Dermis microvascular lymphatic vessel endothelial cell (primary cell): Measurements from ENCODE around the gene GABRD. TPM values are rescaled to one million over a fixed set of nuclear protein-coding genes. Genes with fewer than 3 reads are reported as not detected.
A peak's percentile ranks its signal among the peaks of the same experiment; 100 is the strongest.

Source experiments
- DNase-seq, 2 donors: peaks; one replicate each; pipeline versions ENCODE4 v3.0.0 to v3.0.0-alpha.2; 2010; ENCODE audit warnings: low read depth in 2 of 2
- total RNA-seq: library from RNA; depleted of rRNA; stranded (reverse); fragments of >200 nt; gene quantifications from 2 replicates; pipeline ENCODE4 v1.2.1, GENCODE V29; 2014

GABRD gene
- total RNA-seq, 1 donor from 2014 or later = 1.0 TPM

DNA sequence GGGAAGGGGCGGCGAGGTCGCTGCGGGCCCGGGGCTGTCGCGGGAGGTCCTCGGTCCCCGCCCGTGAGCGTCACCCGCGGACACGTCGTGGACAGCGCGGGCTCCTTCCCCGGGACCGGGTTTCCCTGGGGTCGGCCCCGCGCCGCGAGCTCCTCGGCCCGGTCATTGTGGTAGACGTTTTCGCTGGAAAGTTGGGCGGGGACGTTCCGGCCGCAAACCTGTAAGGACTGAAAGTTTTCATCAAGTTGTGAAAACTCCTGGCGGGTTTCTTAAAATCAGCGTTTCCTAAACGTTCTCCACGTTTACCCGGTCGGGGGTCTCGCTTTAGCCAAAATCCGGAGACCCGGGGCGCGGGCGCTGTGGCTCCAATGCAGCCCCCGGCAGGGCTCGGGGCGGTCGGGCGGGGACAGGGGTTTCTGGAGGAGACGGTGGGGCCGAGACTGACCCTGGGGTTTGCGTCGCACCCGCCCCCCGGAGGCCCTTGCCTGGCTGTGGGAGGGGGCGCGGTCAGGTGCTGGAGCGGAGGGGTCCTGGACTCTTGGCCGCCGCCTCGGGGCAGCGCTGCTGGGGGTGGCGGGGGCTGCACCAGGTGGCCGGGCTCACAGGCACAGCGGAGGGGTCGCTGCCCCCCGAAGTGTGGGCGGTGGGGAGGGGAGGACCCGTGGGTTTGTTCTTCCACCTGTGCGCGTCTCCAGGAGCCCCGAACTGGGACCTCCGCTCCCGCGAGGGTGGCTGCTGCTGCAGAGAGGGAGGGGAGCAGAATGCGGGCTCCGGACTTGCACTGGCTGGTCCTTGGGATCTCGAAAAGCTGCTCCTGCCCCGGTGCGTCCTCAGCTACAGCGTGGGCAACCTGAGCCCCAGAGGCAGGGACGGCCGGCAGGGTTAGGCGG, 31.9 kb downstream of the GABRD start:
- DNase-seq = no peak

DNA sequence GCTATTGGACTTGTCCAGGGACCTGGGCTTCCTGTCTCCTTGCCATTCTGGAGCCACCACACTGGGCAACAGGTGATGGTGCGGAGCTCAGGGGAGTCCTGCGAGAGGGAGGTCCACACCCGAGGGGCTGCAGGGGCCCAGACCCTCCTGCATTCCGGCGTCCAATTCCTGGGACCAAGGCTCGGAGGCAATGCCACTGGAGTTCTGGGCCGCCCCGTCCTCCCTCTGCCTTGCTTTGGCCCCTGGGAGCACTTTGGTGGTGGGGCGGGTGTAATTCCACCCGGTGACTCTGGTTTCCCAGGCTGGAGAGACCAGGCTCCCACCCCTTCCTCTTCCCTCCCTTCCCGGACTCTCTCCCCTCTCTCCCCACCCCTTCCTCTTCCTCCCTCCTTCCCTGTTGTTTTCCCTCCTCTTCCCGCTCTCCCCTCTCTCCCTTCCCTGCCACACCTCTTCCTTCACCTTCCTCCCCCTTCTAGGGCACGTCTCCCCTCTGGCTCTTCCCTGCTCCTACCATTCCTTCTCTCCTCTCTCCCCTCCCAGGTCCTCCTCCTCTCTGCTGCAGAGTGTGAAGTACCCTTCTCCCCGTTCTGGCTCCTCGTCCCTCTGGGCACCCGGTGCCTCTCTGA, 33.0 kb downstream of the GABRD start:
- peak in 1 of 2 donors; percentile 6 for DNase-seq

DNA sequence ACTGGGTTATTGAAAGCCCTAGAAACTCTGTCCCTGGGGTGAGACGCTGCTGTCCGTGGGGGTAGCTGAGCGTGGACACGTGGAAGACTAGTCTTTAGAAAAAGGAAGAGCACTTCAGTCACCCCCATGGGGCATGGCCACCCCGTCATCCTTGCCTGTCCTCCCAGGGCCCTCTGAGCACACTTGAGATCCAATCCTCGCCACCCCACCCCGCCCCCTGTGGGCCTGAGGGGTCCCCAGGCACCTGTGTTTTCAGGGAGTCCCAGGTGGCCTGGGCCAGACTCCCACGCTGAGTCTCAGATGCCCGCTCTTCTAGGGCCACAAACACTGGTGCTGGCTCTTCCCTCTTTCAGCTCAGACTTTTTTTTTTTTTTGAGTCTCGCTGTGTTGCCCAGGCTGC, 33.6 kb downstream of the GABRD start:
- DNase-seq = no peak

DNA sequence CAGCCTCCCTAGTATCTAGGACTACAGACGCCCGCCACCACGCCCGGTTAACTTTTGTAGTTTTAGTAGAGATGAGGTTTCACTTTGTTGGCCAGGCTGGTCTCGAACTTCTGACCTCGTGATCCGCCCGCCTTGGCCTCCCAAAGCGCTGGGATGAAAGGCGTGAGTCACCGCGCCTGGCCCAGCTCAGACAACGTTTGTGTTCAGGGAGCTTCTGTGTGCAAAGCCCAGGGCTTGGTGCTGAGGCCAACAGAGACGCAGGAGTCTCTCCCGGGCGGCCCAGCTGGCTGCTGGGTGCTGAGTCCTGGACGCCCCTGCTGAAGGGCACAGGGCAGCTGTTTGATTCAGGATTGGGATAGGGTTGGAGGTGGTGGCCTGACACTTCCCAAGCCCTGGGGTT, 34.1 kb downstream of the GABRD start:
- no peak for DNase-seq

DNA sequence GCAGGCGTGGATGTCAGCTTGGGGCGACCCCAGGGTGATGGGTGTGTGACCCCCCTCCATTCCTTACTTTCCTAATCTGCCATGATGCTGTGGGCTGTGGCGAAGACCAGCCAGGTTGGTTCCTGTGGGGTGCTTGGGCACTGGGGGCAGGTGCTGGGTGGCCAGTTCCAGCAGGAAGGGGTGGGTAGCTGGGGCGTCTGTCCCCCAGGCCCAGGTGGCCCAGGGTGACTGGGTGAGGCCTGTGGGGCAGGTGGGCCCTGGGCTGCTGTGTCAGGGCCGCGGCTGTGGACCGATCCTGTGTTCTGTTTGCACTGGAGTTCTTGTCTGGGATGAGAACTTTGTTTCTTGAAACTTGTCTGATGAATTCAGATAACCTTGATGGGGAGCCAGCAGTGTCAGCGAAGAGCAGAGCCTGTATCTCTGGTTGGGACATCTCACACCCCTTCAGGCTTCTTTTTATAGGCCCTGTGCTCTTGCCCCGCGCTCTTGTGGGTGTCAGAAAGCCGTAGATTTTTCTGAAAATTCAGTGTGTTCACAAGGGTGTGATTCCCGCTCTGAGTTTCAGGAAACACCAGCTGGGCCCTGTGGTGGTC, 34.7 kb downstream of the GABRD start:
- no peak for DNase-seq

DNA sequence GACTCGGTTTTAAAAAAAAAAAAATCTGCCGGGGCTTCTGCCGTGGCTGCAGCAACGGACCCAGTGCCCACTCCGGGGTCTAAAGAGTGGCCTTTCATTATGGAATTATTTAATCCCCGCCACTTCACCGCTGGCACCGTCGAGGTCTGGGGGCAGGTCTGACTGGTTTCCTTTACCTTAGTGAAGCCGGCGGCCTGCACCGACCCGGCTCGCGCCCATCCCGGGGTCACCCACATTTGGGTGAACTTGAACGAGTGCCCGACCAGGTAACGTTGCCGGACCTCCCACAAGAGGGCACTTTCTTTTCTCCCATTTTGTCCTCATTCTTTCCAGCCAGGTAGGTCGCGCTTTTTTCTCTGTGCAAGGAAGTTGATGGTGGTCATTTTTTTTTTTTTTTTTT, 35.4 kb downstream of the GABRD start:
- no peak for DNase-seq

DNA sequence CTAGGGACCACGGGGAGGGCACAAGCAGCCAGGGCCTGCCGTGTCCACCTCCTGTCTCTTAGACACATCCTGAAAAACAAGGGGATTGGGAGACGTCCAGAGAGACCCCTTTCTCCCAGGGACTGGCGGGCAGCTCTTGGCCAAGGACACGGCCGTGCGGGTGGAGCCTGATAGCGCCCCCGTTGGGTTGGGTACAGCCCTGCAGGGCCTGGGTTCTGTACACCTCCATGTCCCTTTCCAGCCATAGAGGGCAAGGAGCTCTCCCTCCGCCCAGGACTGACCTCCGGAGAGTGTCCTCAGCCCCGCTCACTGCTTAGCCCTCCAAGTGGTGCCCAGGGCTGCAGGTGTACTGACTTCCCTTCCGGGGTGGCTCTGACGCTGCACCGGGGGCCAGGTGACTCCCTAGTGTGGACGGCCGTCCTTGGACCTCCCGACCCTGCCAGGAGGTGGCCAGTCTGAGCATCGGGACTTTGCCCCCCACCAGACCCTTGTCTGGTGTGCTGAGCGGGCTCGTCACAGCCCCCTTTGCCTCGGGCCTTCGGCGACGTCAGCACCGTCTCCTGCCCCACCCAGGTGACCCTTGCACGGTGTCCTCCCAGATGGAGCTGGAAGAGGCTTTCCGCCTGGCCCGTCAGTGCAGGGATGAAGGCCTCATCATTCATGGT, 36.9 kb downstream of the GABRD start:
- no peak for DNase-seq

DNA sequence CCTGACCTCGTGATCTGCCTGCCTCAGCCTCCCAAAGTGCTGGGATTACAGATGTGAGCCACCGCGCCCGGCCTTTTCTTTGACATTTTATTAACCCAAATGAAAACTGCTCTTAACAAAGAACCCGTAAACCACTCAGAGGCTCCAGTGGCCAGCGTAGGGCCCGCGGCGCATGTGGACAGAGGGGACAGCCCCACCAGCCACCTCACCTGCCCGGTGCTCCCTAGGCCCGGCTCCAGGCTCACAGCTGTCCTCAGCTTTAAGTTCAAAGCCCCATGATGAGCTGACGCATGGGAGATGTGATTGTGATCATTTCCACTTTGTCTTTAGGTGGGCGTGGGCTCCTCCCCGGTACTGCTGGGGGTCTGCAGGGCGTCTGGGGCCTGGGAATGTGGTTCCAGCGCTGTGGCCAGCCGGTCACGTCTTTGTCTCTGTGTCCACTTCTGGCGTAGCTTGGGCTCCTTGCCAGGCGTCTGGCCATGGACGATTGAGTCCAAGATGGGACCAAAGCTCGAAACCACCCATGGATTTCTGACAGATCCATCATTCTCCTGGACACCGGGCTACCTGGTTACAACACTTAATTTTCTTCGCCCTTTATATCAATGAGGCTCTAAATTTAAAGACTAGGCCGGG, 37.9 kb downstream of the GABRD start:
- no peak for DNase-seq

DNA sequence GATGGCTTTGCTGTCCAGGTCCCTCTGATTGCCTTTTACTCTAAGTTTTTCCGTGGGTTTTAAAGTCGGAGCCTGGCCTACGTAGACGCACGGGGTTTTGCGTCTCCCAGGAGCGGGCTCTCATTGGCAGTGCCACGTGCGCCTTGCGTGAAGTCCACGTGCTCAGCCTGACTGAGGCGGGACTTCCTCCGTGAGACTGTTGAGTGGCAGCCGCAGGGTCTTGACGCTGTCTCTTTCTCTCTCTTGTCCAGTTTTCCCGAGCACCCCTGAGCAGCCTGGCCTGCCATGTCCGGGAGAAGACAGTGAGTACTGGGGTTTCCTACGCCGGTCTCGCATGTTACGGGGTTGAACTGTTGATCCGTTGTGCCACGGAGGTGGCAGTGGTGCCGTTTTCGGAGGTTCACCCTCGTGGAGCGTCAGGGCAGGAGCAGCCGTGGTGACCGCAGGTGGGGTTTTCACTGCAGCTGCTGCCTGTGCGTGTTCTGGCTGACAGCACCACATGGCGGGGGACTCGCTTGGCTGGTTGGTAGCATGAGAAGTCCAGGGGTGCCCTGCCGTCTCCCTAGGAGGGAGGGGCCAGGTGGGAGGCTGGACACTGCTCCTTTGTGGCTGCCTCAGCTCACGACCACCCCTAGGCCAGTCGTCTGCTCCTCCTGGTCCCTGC, 40.3 kb downstream of the GABRD start:
- DNase-seq = no peak

DNA sequence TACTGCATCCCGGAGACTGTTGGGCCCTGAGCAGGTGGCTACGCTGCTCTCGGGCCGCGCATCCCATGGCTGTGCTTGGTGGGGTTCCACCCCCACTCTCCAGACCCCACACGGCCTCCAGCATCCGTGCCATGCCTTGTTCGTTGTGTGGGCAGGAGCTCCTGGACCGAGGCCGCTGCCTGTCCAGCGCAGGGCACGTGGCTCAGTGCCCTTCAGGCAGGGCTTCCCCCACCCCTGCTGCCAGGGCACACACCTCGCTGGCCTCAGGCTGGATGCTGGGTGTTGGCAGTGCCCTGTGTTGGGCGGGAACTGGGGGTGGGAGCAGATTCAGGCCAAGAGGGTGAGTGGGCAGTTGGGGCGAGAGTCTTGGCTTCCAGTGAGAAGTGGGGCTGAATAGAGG, 40.9 kb downstream of the GABRD start:
- no peak for DNase-seq

DNA sequence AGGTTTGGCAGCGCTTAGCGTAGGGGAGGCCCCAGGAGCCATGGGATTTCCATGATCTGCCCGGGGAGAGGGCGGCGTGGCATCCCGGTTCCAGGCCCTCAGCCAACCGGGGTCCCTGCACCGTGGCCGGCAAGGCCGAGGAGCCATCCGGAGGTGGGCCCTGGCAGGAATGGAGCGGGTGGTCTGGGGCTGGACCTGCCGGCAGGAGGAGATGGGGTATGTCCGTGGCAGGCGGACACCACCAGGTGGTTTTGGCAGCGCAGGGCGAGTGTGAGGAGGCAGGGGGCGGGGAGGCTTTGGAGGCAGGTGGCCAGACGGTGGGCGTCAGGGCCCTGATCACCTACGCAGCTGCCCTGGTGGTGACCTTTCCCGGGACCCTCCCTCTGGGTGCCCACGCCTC, 41.4 kb downstream of the GABRD start:
- DNase-seq = no peak

DNA sequence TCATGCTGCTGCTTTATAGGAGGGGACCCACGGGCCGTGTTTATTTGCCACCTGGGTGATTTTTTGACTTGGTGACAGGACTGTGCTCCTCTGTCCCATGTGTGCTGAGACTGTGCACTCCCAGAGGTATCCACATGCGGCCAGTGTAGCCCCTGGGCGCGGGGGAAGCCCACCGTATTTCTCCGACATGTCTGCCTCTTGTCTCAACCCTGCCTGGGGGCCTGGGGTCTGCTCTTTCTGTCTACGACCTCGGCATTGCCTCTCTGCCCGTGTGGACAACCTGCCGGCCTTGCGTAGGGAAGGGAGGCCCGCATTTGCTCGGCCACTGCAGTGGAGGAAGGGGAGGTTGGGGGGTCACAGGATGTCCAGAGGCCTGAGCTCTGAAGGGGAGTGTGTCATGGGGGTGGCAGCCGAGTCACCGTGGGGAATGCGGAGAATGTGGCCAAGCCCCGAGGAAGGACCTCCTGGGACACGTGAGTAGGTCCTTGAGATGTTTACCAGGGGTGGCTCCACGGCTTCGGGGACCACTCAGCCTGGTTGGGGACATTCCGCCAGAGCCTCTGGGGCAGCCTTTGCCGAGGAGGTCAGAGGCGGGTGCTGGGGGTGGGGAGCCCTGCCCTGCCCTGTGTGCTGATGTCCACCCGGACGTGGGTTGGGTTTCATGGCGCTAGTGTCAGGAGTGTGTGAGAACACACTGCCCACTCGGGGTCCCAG, 42.1 kb downstream of the GABRD start:
- no peak for DNase-seq

DNA sequence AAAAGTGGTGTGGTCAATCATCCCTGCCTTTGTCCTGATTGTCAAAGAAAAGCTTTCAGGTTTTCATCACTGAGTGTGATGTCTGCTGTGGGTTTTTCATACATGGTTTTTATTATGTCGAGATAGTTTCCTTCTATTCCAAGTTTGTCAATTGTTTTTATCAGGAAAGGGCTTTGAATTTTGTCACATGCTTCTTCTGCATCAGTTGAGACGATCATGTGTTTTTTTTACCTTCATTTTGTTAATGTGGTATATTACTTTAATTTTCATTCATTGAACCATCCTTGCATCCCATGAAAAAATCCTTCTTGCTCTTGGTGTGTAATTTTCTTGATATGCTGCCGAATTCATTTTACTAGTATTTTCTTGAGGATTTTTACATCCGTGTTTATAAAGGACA, 46.6 kb downstream of the GABRD start:
- DNase-seq = no peak

DNA sequence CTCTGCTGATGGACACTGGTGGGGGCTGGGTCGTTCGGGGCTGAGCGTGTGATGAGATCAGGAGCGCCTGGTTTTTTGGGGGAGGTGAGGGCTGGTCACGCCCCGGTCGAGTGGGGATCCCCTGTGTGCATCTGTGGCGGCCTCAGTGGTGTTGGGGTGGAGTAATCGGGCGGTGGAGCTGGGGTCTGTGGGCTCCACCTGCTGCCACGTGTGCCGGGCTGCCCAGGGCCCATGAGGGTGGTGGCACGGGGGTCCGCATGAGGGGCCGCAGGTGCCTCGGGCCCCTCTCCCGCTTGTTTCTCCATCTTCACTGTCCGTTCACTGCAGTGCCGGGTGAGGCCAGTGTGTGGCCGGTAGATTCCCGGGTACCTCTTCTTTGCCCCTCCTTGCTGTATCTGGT, 48.2 kb downstream of the GABRD start:
- no peak for DNase-seq

DNA sequence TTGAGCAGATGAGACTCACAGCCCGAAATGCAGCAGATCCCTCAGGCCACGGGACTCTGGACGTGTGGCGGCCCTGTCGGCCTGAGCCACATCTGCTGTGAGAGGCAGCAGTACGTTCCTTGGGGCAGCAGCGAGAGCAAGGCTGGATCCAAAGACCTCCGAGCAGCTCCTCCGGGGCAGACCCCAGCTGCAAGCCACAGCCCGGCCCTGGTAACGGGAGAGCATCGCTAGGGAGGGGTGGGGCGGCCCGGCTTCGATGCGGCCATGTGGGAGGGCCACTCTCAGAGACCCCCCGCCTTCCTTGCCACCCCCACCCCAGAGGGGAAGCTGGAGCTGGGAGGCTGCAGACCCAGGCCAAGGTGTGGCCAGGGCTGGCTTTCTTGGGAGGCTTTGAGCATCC, 48.8 kb downstream of the GABRD start:
- DNase-seq = no peak

DNA sequence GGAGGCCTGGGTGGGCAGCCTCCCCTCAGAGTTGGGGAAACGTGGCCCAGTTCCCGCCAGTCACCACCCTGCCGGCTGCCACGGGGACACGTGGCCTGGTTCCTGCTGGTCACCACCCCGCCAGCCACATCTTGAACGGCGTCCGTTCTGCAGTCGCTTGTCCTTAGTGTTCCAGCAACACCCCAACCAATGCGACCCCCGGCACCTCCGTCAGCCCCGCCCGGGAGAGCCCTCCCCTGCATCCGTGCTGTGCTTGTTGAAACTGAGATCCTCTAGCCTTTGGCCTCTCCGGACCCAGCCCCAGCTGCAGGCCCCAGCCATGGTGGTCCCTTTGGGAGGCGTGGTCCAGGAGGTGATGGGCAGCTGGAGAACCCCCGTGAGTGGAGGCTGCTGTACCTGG, 49.8 kb downstream of the GABRD start:
- DNase-seq = no peak

DNA sequence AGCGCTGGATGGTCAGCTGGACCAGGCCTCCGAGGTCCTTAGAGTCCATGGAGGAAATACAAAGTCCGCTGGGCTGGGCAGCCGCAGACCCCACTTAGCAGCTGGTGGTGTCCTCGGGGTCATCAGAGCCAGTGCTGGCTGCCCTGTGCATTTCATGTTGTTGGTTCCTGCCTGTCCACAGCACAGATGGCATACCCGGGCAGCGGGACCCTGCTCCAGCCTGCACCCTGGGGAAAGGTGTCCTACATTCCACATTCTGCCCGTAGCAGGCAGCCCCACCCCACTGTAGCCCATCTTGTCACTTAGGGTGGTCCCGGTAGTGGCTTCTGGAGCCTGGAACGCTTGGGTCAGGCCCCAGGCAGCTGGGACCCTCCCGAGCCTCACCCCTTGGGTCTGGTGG, 50.9 kb downstream of the GABRD start:
- no peak for DNase-seq

DNA sequence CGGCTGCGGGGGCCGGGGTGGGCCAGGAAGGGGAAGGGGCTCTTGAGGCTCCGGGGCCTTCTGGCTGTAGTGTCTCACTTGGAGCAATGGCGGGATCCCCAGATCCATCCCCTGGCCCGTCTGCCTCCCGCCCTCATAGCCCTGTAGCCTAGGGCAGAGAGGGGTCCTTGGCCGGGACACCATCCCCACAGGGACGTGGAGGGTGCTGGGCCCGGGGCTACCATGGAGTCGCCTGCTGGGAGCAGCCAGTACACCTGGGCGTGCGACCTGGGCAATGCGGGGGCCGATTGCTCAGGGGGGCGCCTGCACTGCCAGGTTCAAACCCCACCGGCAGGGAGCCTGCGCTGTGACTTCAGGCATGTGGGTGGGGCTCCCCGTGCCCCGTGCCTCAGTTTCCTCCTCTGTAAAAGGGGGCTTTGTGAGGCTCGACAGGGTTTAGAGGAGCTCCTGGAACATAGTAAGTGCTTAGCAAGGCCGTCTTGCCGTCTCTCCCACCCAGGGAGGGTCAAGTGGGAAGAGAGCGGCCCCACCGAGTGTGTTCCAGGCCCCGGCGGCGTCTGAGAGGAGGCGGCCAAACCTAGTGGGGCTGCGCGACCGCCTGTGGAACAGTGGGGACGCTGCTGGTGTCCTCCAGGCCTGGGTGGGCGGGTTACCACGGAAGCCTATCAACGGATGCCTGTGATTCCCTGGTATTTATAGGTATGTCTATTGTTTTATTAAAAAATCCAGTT, 51.8 kb downstream of the GABRD start:
- DNase-seq = no peak

DNA sequence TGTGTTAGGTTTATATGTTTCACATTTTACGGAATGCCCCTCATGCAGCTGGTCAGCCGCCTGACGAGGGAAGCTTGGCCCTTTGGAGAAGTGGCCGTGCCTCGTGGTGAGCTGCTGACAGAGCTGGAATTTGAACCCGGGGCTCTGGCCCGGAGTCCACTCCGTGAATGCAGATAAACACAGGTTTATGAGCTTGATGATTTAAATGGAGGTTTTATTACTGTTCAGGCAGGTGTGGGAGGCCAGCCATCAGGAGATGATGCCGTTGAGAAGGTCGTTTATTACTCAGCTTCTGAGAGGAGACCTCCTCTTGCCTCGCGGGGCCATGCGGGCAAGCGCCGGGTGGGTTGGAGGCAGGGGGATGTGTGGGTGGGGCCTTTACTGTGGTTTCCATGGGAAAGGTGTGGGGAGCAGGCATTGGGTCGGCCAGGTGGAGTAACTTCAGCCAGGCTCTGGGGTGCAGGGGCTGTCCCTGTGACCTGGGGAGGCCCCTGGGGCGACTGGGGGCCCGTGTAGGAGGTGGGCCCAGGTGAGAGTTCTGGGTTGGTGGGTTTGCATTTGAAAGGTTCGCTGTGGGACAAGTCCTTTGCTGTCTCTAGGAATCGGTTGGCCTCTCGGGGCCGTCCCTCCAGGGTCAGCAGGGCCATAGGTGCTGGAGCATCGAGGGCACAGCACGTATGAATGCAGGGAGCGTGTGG, 53.1 kb downstream of the GABRD start:
- DNase-seq = no peak
